Bronchial epithelial cell (primary cell): Measurements from ENCODE around the gene LDLRAD4. TPM values are rescaled to one million over a fixed set of nuclear protein-coding genes. Genes with fewer than 3 reads are reported as not detected.

Source experiments
- DNase-seq: peaks from one replicate; pipeline ENCODE4 v3.0.0-alpha.2; 2010; ENCODE audit warnings: low read depth
- FAIRE-seq: peaks from 2 replicates; lab custom pipeline; 2011; peaks lifted over from hg19 to GRCh38; lab: Jason Lieb, UNC
- H3K27me3 ChIP-seq: 2 replicates; pipeline ENCODE4 v1.5.1; 2011; ENCODE audit warnings: low read length; ENCODE audit not compliant: control insufficient read depth, insufficient read depth
- H3K36me3 ChIP-seq: 2 replicates; pipeline ENCODE4 v1.5.1; 2011; ENCODE audit warnings: low read length; ENCODE audit not compliant: control insufficient read depth, insufficient read depth
- H3K4me3 ChIP-seq: 2 replicates; pipeline ENCODE4 v1.5.1; 2011; ENCODE audit warnings: mild to moderate bottlenecking, low read depth, low read length, control low read depth
- CTCF ChIP-seq: IDR thresholded peaks from 2 replicates; pipeline ENCODE4 v1.5.1; 2011; ENCODE audit warnings: mild to moderate bottlenecking, moderate library complexity, low read length, control low read depth, inconsistent platforms; ENCODE audit not compliant: insufficient read depth, severe bottlenecking
- total RNA-seq: library from RNA; depleted of rRNA; stranded (reverse); fragments of >200 nt; gene quantifications from 2 replicates; pipeline ENCODE4 v1.2.1, GENCODE V29; 2014

Gene LDLRAD4
- total RNA-seq, 1 donor from 2014 or later = not detected

DNA sequence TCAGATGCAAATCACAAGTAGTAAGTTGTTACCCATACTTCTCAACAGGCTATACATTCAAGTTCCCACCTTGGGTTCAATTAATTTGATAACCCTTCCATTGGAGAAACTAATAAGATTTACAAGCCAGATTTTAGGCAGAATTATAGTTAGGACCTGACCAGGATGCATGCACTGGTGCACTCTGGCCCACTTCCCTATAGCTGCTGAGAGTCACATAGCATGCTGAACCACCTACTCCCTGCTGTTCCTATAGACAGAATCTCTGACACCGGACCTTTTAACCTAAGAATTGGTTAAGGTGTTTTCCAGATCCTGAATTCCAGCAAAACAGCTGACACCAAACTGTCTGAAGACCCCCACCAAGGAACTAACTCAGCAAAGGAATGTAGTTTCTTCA, 481.6 kb downstream of the LDLRAD4 start:
- TF ChIP-seq CTCF = no peak
- Histone ChIP-seq H3K36me3 (no peaks in the 10 kb centered on the region), H3K4me3 (no peak overlapping the region), H3K27me3 (no peaks in the 10 kb centered on the region)
- FAIRE-seq (no peak), DNase-seq (no peak)

Other genes starting within 250 kb of the LDLRAD4 start
- 19.5 and 25.8 TPM in 2 replicates for gene CEP192, start 227.4 kb upstream of the LDLRAD4 start, total RNA-seq